RWPE2 (cell line): ENCODE measurements around the gene RAI2.

ENCODE experiments used
- ATAC-seq: fragments of 200-7000 bp; cut with Tn5 transposase; 3 replicates; pipeline ENCODE4 v1.9.1; 2021; ENCODE audit warnings: low read depth
- DNase-seq: peaks from one replicate; pipeline ENCODE4 v3.0.0-alpha.2; 2020; ENCODE audit warnings: low spot score
- H3K27ac ChIP-seq: fragments of 450-650 bp; 2 replicates; pipeline ENCODE4 v1.5.1; 2017; ENCODE audit warnings: mild to moderate bottlenecking; ENCODE audit not compliant: poor library complexity, severe bottlenecking
- H3K27me3 ChIP-seq: fragments of 250-450 bp; sonication (Bioruptor Pico); 2 replicates; pipeline ENCODE4 v1.5.1; 2021; ENCODE audit warnings: mild to moderate bottlenecking, moderate library complexity; ENCODE audit not compliant: insufficient read depth, poor library complexity, severe bottlenecking
- H3K36me3 ChIP-seq: fragments of 250-450 bp; sonication (Bioruptor Pico); 2 replicates; pipeline ENCODE4 v1.5.1; 2020; ENCODE audit warnings: low read depth, mild to moderate bottlenecking, moderate library complexity
- H3K4me1 ChIP-seq: fragments of 250-450 bp; sonication (Bioruptor Pico); 2 replicates; pipeline ENCODE4 v1.5.1; 2021; ENCODE audit warnings: mild to moderate bottlenecking, moderate library complexity; ENCODE audit not compliant: insufficient read depth, poor library complexity, severe bottlenecking
- H3K4me3 ChIP-seq: fragments of 250-450 bp; sonication (Bioruptor Pico); 2 replicates; pipeline ENCODE4 v1.5.1; 2021; ENCODE audit warnings: mild to moderate bottlenecking, moderate library complexity; ENCODE audit not compliant: severe bottlenecking
- H3K9me3 ChIP-seq: fragments of 250-450 bp; sonication (Bioruptor Pico); 2 replicates; pipeline ENCODE4 v1.5.1; 2021; ENCODE audit warnings: mild to moderate bottlenecking, moderate library complexity; ENCODE audit not compliant: severe bottlenecking
- TF ChIP-seq, protein P1 (sequence below): fragments of 450-650 bp; IDR thresholded peaks from one replicate; pipeline ENCODE4 v1.5.1; 2017; ENCODE audit warnings: mild to moderate bottlenecking, moderate library complexity; ENCODE audit not compliant: poor library complexity, severe bottlenecking

Gene RAI2

DNA sequence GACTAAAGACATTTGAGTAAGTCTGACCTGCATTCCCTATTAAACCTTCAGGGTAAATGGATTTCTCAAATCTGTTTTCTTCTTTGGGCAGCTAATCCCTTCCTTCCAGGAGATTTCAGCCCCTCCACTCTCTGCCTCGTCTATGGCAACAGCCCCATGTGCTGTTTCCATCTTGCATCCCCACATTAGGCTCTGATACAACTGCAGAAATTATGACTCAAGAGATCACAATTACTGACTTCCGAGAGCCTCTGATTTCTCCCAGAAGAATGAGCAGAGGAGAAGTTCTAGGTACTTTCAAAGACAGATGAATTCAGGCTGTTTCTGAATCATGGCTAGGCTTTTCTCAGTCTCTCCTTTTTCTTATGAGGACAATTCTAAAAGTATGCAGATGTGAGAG lies 38.7 kb downstream of the RAI2 start:
- Histone ChIP-seq H3K4me3 (no peak overlapping the region), H3K36me3 (no peaks in the 10 kb centered on the region), H3K9me3 (no peaks in the 10 kb centered on the region), H3K27me3 (no peaks in the 10 kb centered on the region), H3K27ac (no peak overlapping the region), H3K4me1 (no peaks in the 10 kb centered on the region)
- TF ChIP-seq, protein P1, sequence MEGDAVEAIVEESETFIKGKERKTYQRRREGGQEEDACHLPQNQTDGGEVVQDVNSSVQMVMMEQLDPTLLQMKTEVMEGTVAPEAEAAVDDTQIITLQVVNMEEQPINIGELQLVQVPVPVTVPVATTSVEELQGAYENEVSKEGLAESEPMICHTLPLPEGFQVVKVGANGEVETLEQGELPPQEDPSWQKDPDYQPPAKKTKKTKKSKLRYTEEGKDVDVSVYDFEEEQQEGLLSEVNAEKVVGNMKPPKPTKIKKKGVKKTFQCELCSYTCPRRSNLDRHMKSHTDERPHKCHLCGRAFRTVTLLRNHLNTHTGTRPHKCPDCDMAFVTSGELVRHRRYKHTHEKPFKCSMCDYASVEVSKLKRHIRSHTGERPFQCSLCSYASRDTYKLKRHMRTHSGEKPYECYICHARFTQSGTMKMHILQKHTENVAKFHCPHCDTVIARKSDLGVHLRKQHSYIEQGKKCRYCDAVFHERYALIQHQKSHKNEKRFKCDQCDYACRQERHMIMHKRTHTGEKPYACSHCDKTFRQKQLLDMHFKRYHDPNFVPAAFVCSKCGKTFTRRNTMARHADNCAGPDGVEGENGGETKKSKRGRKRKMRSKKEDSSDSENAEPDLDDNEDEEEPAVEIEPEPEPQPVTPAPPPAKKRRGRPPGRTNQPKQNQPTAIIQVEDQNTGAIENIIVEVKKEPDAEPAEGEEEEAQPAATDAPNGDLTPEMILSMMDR: no peak
- no peak for ATAC-seq
- DNase-seq: no peak

DNA sequence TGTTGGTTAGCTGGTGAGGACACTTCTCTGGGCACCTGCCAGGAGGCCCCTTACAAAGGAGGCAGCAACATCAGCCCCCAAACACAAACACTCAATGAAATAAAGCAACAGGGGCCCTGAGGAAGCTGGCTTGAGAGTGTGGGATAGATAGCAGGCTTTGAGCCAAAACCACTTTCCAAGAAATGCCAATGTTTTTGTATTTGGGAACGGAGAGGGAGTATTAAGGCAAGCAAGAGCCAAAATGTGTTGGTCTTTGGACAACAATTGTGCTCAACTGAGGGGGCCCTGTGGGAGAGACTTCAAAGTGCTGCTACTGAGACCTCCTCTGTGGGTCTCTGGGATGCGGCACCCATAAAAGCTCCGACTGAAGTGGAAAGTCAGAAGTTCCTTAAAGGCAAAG lies 41.0 kb downstream of the RAI2 start:
- H3K36me3 ChIP-seq: no peaks in the 10 kb centered on the region
- no peak overlapping the region for H3K4me3 ChIP-seq
- no peaks in the 10 kb centered on the region for H3K4me1 ChIP-seq
- no peaks in the 10 kb centered on the region for H3K27me3 ChIP-seq
- DNase-seq: no peak
- H3K9me3 ChIP-seq: no peaks in the 10 kb centered on the region
- TF ChIP-seq, protein P1: no peak
- H3K27ac ChIP-seq: no peak overlapping the region
- no peak for ATAC-seq

DNA sequence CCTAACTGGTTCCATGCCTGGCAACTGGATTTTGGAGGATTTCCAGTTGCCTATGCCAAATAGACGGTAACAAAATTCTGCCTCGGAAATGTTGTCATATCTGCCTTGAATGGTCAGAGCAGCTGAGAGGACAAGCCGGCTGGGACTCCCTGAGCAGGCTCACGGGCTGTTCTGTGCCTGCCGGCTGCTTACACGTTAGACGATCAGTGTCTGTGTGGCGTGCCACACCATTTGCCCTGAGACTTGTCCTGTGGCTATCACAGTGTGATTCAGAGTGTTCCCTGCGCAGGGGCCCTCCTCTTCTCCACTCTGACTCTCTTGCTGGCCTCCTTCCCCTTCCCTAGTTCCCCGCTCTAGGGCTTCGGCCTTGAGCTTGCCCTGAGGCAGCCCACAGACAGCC lies 42.4 kb downstream of the RAI2 start:
- no peaks in the 10 kb centered on the region for H3K9me3 ChIP-seq
- H3K4me3 ChIP-seq: no peak overlapping the region
- TF ChIP-seq, protein P1: no peak
- DNase-seq (no peak), ATAC-seq (no peak)
- no peaks in the 10 kb centered on the region for H3K4me1 ChIP-seq
- H3K27ac ChIP-seq: no peak overlapping the region
- H3K36me3 ChIP-seq: no peaks in the 10 kb centered on the region
- no peaks in the 10 kb centered on the region for H3K27me3 ChIP-seq

- H3K9me3 ChIP-seq: no peaks in the 10 kb centered on the region
- no peaks in the 10 kb centered on the region for H3K4me1 ChIP-seq
- H3K36me3 ChIP-seq: no peaks in the 10 kb centered on the region
- TF ChIP-seq, protein P1: no peak
- ATAC-seq: no peak
- no peak for DNase-seq
- H3K27me3 ChIP-seq: no peaks in the 10 kb centered on the region
- no peak overlapping the region for H3K4me3 ChIP-seq
- no peak overlapping the region for H3K27ac ChIP-seq
Observed at GRCh38 chrX:17817251-17817650, 43.8 kb downstream of the RAI2 start.

DNA sequence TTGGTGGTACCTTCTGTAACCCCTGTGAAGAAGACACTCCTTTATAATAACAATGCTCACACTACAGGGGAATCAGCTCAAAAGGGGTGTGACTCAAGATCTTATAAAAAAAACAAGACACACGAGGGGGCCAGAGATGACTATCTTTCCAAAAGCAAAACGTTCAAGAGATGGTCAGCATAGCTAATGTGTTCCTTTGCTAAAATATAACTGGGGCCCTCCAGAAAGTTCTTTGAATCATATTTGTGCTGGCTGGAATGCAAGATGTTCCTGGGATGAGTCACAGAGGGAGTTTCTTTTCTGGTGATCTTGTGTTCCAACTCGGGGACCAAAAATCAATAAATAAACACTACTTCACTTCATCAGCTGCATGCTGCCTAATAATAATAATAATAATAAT lies 46.5 kb downstream of the RAI2 start:
- Histone ChIP-seq H3K36me3 (no peaks in the 10 kb centered on the region), H3K4me1 (no peaks in the 10 kb centered on the region), H3K4me3 (no peak overlapping the region), H3K27me3 (no peaks in the 10 kb centered on the region), H3K9me3 (no peaks in the 10 kb centered on the region), H3K27ac (no peak overlapping the region)
- no peak for DNase-seq
- TF ChIP-seq, protein P1: no peak
- ATAC-seq: 0 out of 3 replicates have a peak, but pooled peaks have one; percentile 29
